Tibial nerve (tissue), 4 donors: ENCODE measurements around the gene RALA.

Experiments
- CTCF ChIP-seq, 5 experiments: fragments of 200-600 bp in 3 of 5; fragments of 450-650 bp in 2 of 5; sonication (generic) in 3 of 5; IDR thresholded peaks; one replicate each; pipeline ENCODE4 v1.5.1; 2016 to 2019; ENCODE audit warnings: antibody characterized with exemption in 5 of 5, mild to moderate bottlenecking in 3 of 5, moderate library complexity in 2 of 5
- EP300 ChIP-seq, 2 donors: sonication (generic); formaldehyde crosslinking; IDR thresholded peaks; one replicate each; pipeline ENCODE4 v1.6.1; 2017; ENCODE audit warnings: antibody characterized with exemption in 2 of 2, mild to moderate bottlenecking in 1 of 2
- POLR2A ChIP-seq, 2 donors: fragments of 450-650 bp; IDR thresholded peaks; one replicate each; pipeline ENCODE4 v1.6.1; 2017; ENCODE audit warnings: antibody characterized with exemption in 2 of 2, mild to moderate bottlenecking in 2 of 2, moderate library complexity in 2 of 2

DNA sequence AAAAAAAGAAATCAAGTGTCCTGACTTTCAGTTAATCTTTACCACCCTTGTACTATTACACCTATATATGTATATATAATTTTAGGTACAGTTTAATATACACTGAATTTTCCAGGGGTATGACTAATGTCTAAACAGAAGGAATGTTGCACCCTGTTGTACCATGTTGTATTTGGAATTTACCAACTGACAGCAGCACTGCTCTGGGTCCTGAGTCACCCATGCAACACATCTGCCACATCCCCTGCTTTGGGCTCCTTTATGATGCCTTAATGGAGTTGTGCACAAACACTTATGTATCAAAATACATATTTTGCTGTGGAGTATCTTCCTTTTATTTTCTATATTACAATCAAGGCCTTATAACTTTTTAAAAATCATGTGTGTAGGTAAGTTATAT lies 36.0 kb upstream of the RALA start:
- TF ChIP-seq CTCF (IDR thresholded peaks at IDR 0.05) (no peak), POLR2A (IDR thresholded peaks at IDR 0.05) (no peak), EP300 (IDR thresholded peaks at IDR 0.05) (no peak)
